HG02852 (cell line): ENCODE measurements around the gene GRID1.

Source experiments
- ATAC-seq: cut with Tn5 transposase; IDR thresholded peaks from one replicate; pipeline ENCODE4 v1.9.1; 2021; ENCODE audit warnings: mild to moderate bottlenecking, moderate library complexity; ENCODE audit not compliant: unreplicated experiment

GRID1 gene

DNA sequence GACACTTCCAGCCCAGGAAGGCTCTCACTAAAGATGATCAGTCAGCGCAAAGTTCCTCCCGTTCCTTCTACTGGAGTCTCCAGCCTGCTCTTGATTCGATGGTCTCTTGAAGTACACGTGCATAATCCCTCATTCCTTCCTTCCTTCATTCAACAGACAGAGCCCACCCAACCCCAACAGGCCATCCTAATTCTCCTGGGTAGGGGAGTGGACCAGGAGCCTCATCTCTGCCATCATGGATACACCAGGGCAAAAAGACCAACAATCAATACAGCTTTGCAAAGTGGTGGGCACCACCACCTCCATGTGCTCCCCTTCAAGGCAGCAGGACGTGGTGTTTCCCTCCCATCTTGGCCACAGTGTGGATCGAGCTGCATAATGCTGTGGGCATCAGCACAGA lies 446.3 kb downstream of the GRID1 start:
- ATAC-seq, result no peak

- ATAC-seq, result no peak
Observed at GRCh38 chr10:85919491-85920021, 447.0 kb downstream of the GRID1 start.

DNA sequence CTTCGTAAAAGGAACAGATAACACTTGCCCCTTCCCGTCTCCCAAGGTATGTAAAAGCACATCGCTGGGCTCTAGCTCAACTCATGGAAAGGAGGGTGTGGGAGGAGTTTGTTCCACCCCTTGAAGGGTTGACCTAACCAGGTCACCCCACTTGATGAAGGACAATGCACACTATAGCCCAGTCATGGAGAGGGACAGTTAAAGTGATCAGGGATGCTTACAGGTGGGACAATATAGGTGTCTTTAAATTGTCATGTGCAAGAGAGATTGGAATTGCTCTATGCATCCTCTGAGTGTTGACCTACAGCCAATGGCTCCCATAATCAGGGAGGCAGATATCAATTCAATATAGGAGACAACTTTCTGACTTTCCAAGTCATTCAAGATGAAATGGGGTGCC lies 448.2 kb downstream of the GRID1 start:
- no peak for ATAC-seq

- no peak for ATAC-seq
Observed at GRCh38 chr10:85917601-85918000, 449.0 kb downstream of the GRID1 start.

DNA sequence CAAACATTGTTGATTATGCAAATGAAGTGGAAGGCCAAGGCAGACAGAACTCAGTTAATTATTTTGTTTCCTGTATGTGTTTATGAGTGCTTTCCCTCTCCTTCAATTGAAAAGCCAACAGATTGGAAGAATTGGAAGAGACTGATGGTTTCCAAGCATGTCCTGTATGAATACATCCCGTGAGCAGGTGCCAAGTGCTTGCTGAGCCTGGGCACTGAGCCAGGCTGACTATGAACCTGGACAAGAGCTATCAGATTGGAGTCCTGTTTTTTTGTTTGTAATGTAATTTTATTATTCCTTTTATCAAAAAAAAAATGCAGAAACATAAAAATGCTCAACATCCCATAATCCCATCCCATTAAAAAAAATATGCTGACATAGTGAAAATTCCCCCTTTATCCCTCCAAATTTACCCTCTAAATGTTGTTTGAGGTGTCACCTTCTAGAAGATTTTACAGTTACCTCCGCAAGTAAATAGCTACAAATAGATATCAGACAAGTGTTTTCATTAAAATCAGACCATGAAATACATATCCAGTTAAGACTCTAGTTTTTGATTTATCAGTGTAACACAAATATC lies 449.5 kb downstream of the GRID1 start:
- ATAC-seq, result no peak

- no peak for ATAC-seq
Observed at GRCh38 chr10:85916286-85916685, 450.3 kb downstream of the GRID1 start.

DNA sequence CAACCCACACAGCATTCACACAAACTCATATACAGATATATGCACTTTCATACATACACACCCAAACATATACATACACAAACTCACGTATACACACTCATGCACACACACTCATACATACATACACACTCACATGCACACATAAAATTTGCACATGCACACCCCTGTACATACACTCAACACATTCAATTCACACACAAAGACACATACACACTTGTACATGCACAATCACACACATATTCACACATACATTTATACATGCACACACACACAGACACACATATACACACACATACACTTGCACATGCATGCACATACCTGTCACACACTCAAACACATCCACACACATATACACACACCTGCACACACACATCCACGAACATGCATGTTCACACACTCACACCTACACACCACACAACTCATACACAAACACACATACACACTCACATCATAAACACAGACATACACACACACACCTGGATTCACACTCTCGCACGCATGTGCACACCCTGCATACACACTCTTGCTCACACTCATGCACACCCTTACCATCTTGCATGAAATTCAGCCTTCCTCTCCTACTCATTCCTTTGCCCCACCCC lies 451.2 kb downstream of the GRID1 start:
- no peak for ATAC-seq

GRCh38 chr10:85914720-85915119 lies 451.9 kb downstream of the GRID1 start:
- no peak for ATAC-seq

DNA sequence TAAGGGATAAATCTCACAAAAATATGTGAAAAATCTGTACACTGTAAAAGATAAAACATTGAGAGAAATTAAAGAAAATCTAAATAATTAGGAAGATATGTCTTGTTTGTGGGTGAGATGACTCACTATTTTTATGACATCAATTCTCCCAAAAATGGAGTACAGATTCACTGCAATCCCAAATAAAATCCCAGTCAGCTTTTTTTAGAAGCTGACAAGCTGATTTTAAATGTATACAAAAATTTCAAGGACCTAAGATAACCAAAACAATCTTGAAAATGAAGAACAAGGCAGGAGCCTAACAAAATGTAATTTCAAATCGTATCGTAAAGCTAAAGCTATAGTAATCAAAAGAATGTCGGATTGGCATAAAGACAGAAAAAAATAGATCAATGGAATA lies 458.1 kb downstream of the GRID1 start:
- ATAC-seq, result no peak

DNA sequence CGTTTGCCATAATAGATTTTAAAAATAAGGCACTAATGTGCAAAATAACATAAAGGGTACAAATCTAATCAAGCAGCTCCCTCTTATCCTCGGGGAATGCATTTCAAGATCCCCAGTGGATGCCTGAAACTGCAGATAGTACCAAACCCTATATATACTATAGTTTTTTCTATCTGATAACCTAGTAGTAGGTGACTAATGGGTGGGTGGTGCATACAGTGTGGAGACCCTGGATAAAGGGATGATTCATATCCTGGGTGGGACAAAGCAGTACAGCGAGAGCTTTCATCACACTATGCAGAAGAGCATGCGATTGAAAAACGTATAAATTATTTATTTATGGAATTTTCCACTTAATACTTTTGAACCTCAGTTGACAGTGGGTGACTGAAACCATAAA lies 464.5 kb downstream of the GRID1 start:
- ATAC-seq, result no peak

DNA sequence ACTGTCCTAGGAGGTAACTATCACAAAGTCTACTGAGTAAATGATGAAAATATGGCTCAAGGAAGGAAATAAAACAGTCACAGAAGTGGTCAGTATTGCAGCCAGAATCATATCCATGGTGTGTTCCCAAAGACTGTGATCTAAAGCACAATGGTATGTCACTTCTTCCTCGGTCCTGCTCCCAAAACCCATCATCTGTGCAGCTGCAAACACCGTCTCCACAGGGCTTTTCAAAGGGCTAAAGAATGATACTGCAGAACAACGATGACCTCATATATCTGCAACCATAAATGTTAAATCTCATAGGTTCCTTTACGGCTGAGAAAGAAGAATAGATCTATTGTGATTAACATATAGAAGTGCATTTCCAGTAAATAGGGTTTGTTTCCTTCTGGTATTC lies 465.0 kb downstream of the GRID1 start:
- no peak for ATAC-seq

- ATAC-seq, result no peak
Observed at GRCh38 chr10:85900487-85900886, 466.1 kb downstream of the GRID1 start.

- ATAC-seq, result no peak
Observed at GRCh38 chr10:85900061-85900460, 466.5 kb downstream of the GRID1 start.

DNA sequence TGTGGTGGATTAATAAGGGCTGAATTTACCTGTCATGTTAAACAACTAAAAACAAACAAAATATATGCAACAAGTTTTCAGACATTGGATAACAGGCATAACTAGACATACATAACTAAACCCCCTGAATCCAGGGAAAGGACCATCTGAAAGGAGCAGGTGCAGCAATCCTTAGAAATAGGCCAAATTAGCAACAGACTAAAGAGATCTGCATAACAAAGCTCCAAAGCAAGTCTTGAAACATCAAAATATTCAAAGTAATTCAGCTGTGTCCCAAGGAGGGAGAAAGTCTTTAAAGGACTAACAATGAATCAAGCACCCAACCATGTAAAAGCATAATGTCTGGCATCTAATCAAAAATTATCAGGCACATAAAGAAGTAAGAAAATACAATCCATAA lies 475.1 kb downstream of the GRID1 start:
- ATAC-seq, result no peak

- ATAC-seq, result no peak
Observed at GRCh38 chr10:85888559-85888958, 478.0 kb downstream of the GRID1 start.

- no peak for ATAC-seq
Observed at GRCh38 chr10:85888004-85888403, 478.6 kb downstream of the GRID1 start.

- no peak for ATAC-seq
Observed at GRCh38 chr10:85874208-85874607, 492.4 kb downstream of the GRID1 start.

- no peak for ATAC-seq
Observed at GRCh38 chr10:85873063-85873462, 493.5 kb downstream of the GRID1 start.

GRCh38 chr10:85868627-85869499 lies 497.7 kb downstream of the GRID1 start:
- no peak for ATAC-seq

DNA sequence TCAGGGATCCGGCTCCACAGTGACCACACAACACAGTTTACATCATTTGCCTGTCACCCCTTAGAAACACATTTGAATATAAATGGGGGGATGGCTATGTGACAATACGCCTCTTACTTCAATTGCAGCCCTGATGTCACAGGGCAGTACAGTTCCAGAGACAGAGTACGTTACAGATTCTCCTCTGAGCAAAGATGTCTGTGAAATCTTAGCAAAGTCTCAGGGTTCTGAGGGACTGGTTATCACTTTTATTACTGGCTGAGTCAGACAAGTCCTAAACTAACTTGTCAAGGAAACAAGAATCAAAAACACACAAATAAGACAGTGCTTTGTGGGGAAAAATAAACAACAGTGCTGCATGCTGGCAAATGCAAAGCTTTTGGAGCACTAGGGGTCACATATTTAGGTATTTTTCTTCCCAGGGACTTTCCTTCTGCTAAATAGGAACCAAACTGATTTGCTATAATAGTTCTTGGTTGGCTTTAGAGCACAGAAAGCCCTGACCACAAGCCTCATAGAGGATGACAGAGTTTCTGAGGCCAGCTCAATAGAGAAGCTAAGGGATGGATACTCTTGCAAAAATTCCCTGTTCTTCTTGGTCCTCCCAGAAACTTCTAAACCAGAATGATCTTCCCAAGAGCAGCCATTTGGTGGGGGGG lies 501.6 kb downstream of the GRID1 start:
- ATAC-seq, result no peak

DNA sequence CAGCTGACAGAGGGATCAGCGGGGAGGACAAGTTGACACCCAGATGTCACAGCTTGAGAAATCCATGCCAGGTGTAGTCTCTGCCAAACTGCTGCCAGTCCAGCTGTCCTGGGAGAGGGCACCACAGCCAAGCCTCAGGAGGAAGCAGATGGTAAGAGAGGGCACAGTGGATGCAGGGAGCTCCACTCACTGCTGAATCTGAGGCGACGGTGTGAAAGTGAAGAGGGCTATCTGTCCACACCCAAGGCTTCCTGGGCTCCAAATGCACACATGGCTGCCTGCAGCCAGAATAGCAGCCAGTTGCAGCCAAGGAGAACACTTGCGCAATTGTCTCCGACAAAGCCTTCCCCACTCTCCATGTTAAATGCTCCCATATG lies 502.4 kb downstream of the GRID1 start:
- ATAC-seq, result no peak
